ENCODE results near the gene GGA2.

The GGA2 gene

DNA sequence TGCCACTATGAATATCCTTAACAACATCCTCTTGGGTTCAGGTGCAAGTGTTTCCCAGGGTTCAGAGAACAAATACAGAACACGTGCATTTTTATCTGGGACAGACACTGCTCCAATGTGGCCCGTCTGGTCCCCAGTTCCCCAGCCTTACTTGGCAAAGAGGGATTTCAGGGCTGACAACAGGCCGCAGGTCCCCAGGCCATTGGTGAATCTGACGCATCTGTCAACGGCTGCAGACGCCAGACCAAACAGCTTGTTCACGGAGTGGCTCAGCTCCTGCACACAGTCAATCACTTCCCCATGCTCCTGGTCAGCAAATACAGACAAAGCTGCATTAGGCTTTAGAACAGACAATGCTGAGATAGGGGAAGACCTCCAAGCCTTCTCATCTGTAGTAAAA lies 93.5 kb downstream of the GGA2 start:
- DNase-seq (ENCODE audit: low read depth, low spot score), result no peak

DNA sequence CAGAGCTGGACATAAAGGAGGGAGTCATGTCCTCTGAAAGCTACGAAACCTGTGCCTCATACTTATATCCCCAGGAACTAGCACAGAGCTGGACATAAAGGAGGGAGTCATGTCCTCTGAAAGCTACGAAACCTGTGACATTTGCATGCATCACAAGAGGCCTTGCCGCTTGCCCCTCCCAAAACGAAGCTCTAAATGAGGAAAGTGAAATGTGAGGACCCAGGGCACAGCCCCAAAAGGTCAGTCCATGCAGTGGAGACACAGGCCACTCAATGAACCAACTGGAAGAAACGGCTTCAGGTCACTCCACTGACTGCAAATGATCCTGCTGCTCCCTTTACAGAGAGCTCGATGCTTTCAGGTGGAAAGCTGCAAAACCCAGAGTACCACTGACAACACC lies 95.6 kb downstream of the GGA2 start:
- DNase-seq (ENCODE audit: low read depth, low spot score), result no peak
